IMR-90 (cell line): ENCODE results near the gene CHCHD1. TPM values are rescaled to one million over a fixed set of nuclear protein-coding genes. Genes with fewer than 3 reads are reported as not detected.

ENCODE experiments used
- ATAC-seq: fragments of 200-7000 bp; cut with Tn5 transposase; 2 replicates; pipeline ENCODE4 v1.9.1; 2020; ENCODE audit warnings: low read depth, mild to moderate bottlenecking, moderate library complexity
- BruUV-seq: library from RNA; stranded (reverse); fragments of 400-500 nt; replicated peaks from 2 replicates; lab custom pipeline; 2021; lab: Mats Ljungman, UMichigan
- CTCF ChIA-PET: fragments of 300-600 bp; formaldehyde crosslinking; extraction: SDS; loops from one replicate; lab custom pipeline; 2021; ENCODE audit warnings: antibody characterized with exemption; lab: Yijun Ruan, JAX
- POLR2A ChIA-PET: fragments of 300-600 bp; sonication (Branson Sonifier 250); formaldehyde crosslinking; loops from one replicate; lab custom pipeline; 2022; ENCODE audit warnings: antibody characterized with exemption; ENCODE audit not compliant: unreplicated experiment; lab: Charles Lee
- DNase-seq: peaks from one replicate; pipeline ENCODE4 v3.0.0; 2013
- H2AFZ ChIP-seq: replicated peaks from 2 replicates; pipeline ENCODE3; 2013; ENCODE audit warnings: low read length, mild to moderate bottlenecking; ENCODE audit not compliant: poor library complexity
- H2AK5ac ChIP-seq: 2 replicates; pipeline ENCODE4 v1.6.1; 2013; ENCODE audit warnings: low read depth, low read length, inconsistent platforms
- H2AK9ac ChIP-seq: replicated peaks from 2 replicates; pipeline ENCODE3; 2013; ENCODE audit warnings: mild to moderate bottlenecking, low read depth, low read length, moderate library complexity; ENCODE audit not compliant: poor library complexity
- H2BK120ac ChIP-seq: 2 replicates; pipeline ENCODE4 v1.6.1; 2013; ENCODE audit warnings: low read depth, low read length, inconsistent platforms
- H2BK15ac ChIP-seq: 3 replicates; pipeline ENCODE4 v1.6.1; 2013; ENCODE audit warnings: low read depth, low read length, inconsistent platforms
- H2BK20ac ChIP-seq: 2 replicates; pipeline ENCODE4 v1.6.1; 2013; ENCODE audit warnings: low read depth, mild to moderate bottlenecking, inconsistent platforms, low read length, moderate library complexity
- H2BK5ac ChIP-seq: 2 replicates; pipeline ENCODE4 v1.6.1; 2013; ENCODE audit warnings: mild to moderate bottlenecking, low read depth, low read length, inconsistent platforms; ENCODE audit not compliant: poor library complexity, severe bottlenecking
- H3K14ac ChIP-seq: replicated peaks from 2 replicates; pipeline ENCODE4 v1.6.1; 2013; ENCODE audit warnings: low read depth, low read length, inconsistent platforms
- H3K18ac ChIP-seq: 2 replicates; pipeline ENCODE4 v1.6.1; 2013; ENCODE audit warnings: low read depth, low read length, control low read depth
- H3K23ac ChIP-seq: 2 replicates; pipeline ENCODE4 v1.6.1; 2013; ENCODE audit warnings: low read depth, low read length, inconsistent platforms
- H3K27ac ChIP-seq: 2 replicates; pipeline ENCODE4 v1.5.1; 2013; ENCODE audit warnings: mild to moderate bottlenecking, control low read depth, low read length; ENCODE audit not compliant: insufficient read depth
- H3K27me3 ChIP-seq: 2 replicates; pipeline ENCODE4 v1.6.1; 2013; ENCODE audit warnings: low read length; ENCODE audit not compliant: control insufficient read depth, insufficient read depth
- H3K36me3 ChIP-seq: 2 replicates; pipeline ENCODE4 v1.6.1; 2013; ENCODE audit warnings: low read length, mixed read lengths; ENCODE audit not compliant: control insufficient read depth, insufficient read depth
- H3K4ac ChIP-seq: 2 replicates; pipeline ENCODE4 v1.6.1; 2013; ENCODE audit warnings: low read depth, low read length, inconsistent platforms
- H3K4me1 ChIP-seq: 2 replicates; pipeline ENCODE4 v1.6.1; 2013; ENCODE audit warnings: low read length, mixed read lengths; ENCODE audit not compliant: control insufficient read depth, insufficient read depth
- H3K4me2 ChIP-seq: 2 replicates; pipeline ENCODE4 v1.6.1; 2013; ENCODE audit warnings: low read depth, mild to moderate bottlenecking, control low read depth, low read length, moderate library complexity
- H3K4me3 ChIP-seq: 2 replicates; pipeline ENCODE4 v1.5.1; 2013; ENCODE audit warnings: low read depth, mild to moderate bottlenecking, control low read depth, low read length, moderate library complexity; ENCODE audit not compliant: insufficient read depth
- H3K56ac ChIP-seq: 2 replicates; pipeline ENCODE4 v1.6.1; 2013; ENCODE audit warnings: low read length, inconsistent platforms; ENCODE audit not compliant: insufficient read depth; ENCODE audit errors: extremely low read depth
- H3K79me1 ChIP-seq, 2 experiments: 2 replicates each; pipeline ENCODE4 v1.6.1; 2013; ENCODE audit warnings: low read length in 2 of 2, inconsistent platforms in 1 of 2, low read depth in 1 of 2
- H3K9ac ChIP-seq: 2 replicates; pipeline ENCODE4 v1.6.1; 2013; ENCODE audit warnings: low read depth, low read length, control low read depth
- H3K9me1 ChIP-seq: 2 replicates; pipeline ENCODE4 v1.6.1; 2013; ENCODE audit warnings: low read length, inconsistent platforms; ENCODE audit not compliant: insufficient read depth
- H3K9me3 ChIP-seq: 2 replicates; pipeline ENCODE4 v1.6.1; 2013; ENCODE audit warnings: low read length; ENCODE audit not compliant: control insufficient read depth, insufficient read depth
- H4K20me1 ChIP-seq: 2 replicates; pipeline ENCODE4 v1.6.1; 2013; ENCODE audit warnings: low read length, inconsistent platforms; ENCODE audit not compliant: insufficient read depth
- H4K5ac ChIP-seq: 2 replicates; pipeline ENCODE4 v1.6.1; 2013; ENCODE audit warnings: mild to moderate bottlenecking, low read depth, low read length, control low read depth
- H4K8ac ChIP-seq, 2 experiments: 2 replicates each; pipeline ENCODE4 v1.6.1; 2013; ENCODE audit warnings: low read depth in 2 of 2, low read length in 2 of 2, control low read depth in 1 of 2, inconsistent platforms in 1 of 2
- H4K91ac ChIP-seq: 2 replicates; pipeline ENCODE4 v1.6.1; 2013; ENCODE audit warnings: low read depth, low read length, inconsistent platforms; ENCODE audit not compliant: insufficient read depth
- CEBPB ChIP-seq: IDR thresholded peaks from 2 replicates; pipeline ENCODE4 v1.6.1; 2012; ENCODE audit warnings: low read depth, low read length, improper control_type of control experiment
- CHD1 ChIP-seq: IDR thresholded peaks from 2 replicates; pipeline ENCODE4 v1.6.1; 2012; ENCODE audit warnings: low read depth, low read length, improper control_type of control experiment
- FOS ChIP-seq: fragments of 150-350 bp; IDR thresholded peaks from 2 replicates; pipeline ENCODE4 v1.6.1; 2016; ENCODE audit warnings: low read depth, low read length
- MXI1 ChIP-seq: IDR thresholded peaks from 2 replicates; pipeline ENCODE4 v1.6.1; 2012; ENCODE audit warnings: low read depth, mild to moderate bottlenecking, low read length, moderate library complexity, borderline replicate concordance
- RCOR1 ChIP-seq: IDR thresholded peaks from 2 replicates; pipeline ENCODE4 v1.6.1; 2012; ENCODE audit warnings: mild to moderate bottlenecking, low read length, improper control_type of control experiment; ENCODE audit not compliant: insufficient replicate concordance
- USF2 ChIP-seq: fragments of 150-350 bp; IDR thresholded peaks from 2 replicates; pipeline ENCODE4 v1.6.1; 2017; ENCODE audit warnings: mild to moderate bottlenecking, antibody characterized with exemption, low read length, low read depth
- WGBS, 2 experiments: methylation state at CpG; one replicate each; pipeline versions ENCODE4 v1.1.5 to v1.1.7; 2013; ENCODE audit warnings: missing lambda C conversion rate in 2 of 2; ENCODE audit not compliant: insufficient read length in 1 of 2; ENCODE audit errors: extremely low coverage in 2 of 2; 5-methylcytosine and 5-hydroxymethylcytosine counted together
- dilution Hi-C: fragments of 300-500 bp; cut with HindIII; formaldehyde crosslinking; loops from one replicate; pipeline ENCODE4 v1.14.3; 2018; ENCODE audit warnings: low sequenced_read_pairs; ENCODE audit not compliant: unreplicated experiment
- in situ Hi-C: fragments of 300-500 bp; cut with MboI; formaldehyde crosslinking; loops from 3 replicates; pipeline ENCODE4 v1.14.3; 2019; ENCODE audit warnings: low sequenced_read_pairs, inconsistent platforms, mixed read lengths
- intact Hi-C: fragments of 100-400 bp; cut with micrococcal nuclease; formaldehyde crosslinking; loops from 2 replicates; pipeline ENCODE4 v1.10.0; 2022
- polyA plus RNA-seq, 3 experiments: library from polyadenylated mRNA; depleted of rRNA; stranded (reverse); fragments of >200 nt; gene quantifications; 2 replicates each; pipeline ENCODE4 v1.2.3, GENCODE V29; 2012; ENCODE audit warnings: low replicate concordance in 1 of 3
- total RNA-seq: library from RNA; depleted of rRNA; stranded (reverse); fragments of >200 nt; gene quantifications from 2 replicates; pipeline ENCODE4 v1.2.3, GENCODE V29; 2012

CHCHD1 gene
- total and polyA plus RNA-seq, 2 of the 4 experiments (the other 2 are of a cell fraction): 11.5 to 21.0 TPM

- in situ Hi-C loops (no loop called here), intact Hi-C loops (no loop called here), dilution Hi-C loops (no loop called here)
- Histone ChIP-seq H2BK20ac (no peak overlapping the region), H2BK15ac (no peak overlapping the region), H3K9ac (no peak overlapping the region), H3K4me1 (peaks cover 3% of the 10 kb centered on the region; the same call in 1 of the 2 replicates), H4K20me1 (no peaks in the 10 kb centered on the region), H2BK5ac (no peak overlapping the region), H2AFZ (no peak overlapping the region), H3K23ac (no peak overlapping the region), H2AK5ac (no peak overlapping the region), H3K4me3 (no peak overlapping the region), H3K14ac (no peak overlapping the region), H2AK9ac (no peak overlapping the region), H3K27ac (no peak overlapping the region), H3K56ac (no peak overlapping the region), H4K8ac (no peak overlapping the region), H4K5ac (no peak overlapping the region), H3K18ac (no peak overlapping the region), H4K91ac (no peak overlapping the region), H3K9me3 (no peaks in the 10 kb centered on the region), H3K36me3 (peaks cover 26% of the 10 kb centered on the region), H3K4ac (no peak overlapping the region), H3K4me2 (no peak overlapping the region), H2BK120ac (no peak overlapping the region), H3K27me3 (no peaks in the 10 kb centered on the region), H3K79me1 (peaks cover 7 to 23% of the 10 kb centered on the region in 2 experiments), H3K9me1 (0 out of 2 replicates have a peak, but pooled peaks cover 8% of the 10 kb centered on the region)
- TF ChIP-seq USF2 (no peak), CHD1 (no peak), MXI1 (no peak), FOS (no peak), CEBPB (no peak), RCOR1 (no peak)
- ATAC-seq (no peak), DNase-seq (no peak)
- ChIA-PET CTCF (no interaction called here), POLR2A (no interaction called here)
- no TSS peak for BruUV-seq
- WGBS, 2 experiments: 93% methylated on average over 2 of the region's 16 CpGs; no CpG with 5 or more reads in 1 of the 2 experiments
These were observed 47.7 kb upstream of the CHCHD1 start for GRCh38 chr10:73734028-73734720.
